Endothelial cell (in vitro differentiated cells): ENCODE data around the gene WT1. TPM values are rescaled to one million over a fixed set of nuclear protein-coding genes. Genes with fewer than 3 reads are reported as not detected.
"Not testable (repeated sequence)": the region's sequence is repeated elsewhere in the genome, so short reads cannot be mapped to it uniquely, and the experiment has no call there.

Source experiments
- DNase-seq: peaks from one replicate; pipeline ENCODE4 v3.0.0; 2021; ENCODE audit warnings: low spot score
- H3K27ac Mint-ChIP-seq: one replicate; pipeline ENCODE4 v1.8.0; 2021; ENCODE audit warnings: mixed read lengths, inconsistent platforms; ENCODE audit not compliant: unreplicated experiment
- H3K27me3 Mint-ChIP-seq: one replicate; pipeline ENCODE4 v1.8.0; 2021; ENCODE audit warnings: mild to moderate bottlenecking, moderate library complexity, mixed read lengths, inconsistent platforms; ENCODE audit not compliant: unreplicated experiment
- H3K36me3 Mint-ChIP-seq: one replicate; pipeline ENCODE4 v1.8.0; 2021; ENCODE audit warnings: mild to moderate bottlenecking, low read depth, mixed read lengths, inconsistent platforms; ENCODE audit not compliant: unreplicated experiment
- H3K4me1 Mint-ChIP-seq: one replicate; pipeline ENCODE4 v1.8.0; 2021; ENCODE audit warnings: mild to moderate bottlenecking, mixed read lengths, inconsistent platforms; ENCODE audit not compliant: unreplicated experiment
- H3K4me3 Mint-ChIP-seq: one replicate; pipeline ENCODE4 v1.8.0; 2021; ENCODE audit warnings: mild to moderate bottlenecking, mixed read lengths, inconsistent platforms; ENCODE audit not compliant: unreplicated experiment
- H3K9me3 Mint-ChIP-seq: one replicate; pipeline ENCODE4 v1.8.0; 2021; ENCODE audit warnings: mixed read lengths, inconsistent platforms; ENCODE audit not compliant: unreplicated experiment
- total RNA-seq: library from RNA; stranded (reverse); fragmentation: NEBNext Ultra II Directional; extraction: Animal tissue kit (Norgen Biotek cat#: 25700); gene quantifications from one replicate; pipeline ENCODE4 v1.2.1, GENCODE V29; 2021; ENCODE audit not compliant: unreplicated experiment
- TF ChIP-seq, protein P1 (sequence below): fragments of 200-600 bp; sonication (generic); IDR thresholded peaks from one replicate; pipeline ENCODE4 v1.5.0; 2021; ENCODE audit warnings: antibody characterized with exemption; ENCODE audit not compliant: unreplicated experiment

WT1 gene
- total RNA-seq, 1 donor from 2014 or later: not detected

DNA sequence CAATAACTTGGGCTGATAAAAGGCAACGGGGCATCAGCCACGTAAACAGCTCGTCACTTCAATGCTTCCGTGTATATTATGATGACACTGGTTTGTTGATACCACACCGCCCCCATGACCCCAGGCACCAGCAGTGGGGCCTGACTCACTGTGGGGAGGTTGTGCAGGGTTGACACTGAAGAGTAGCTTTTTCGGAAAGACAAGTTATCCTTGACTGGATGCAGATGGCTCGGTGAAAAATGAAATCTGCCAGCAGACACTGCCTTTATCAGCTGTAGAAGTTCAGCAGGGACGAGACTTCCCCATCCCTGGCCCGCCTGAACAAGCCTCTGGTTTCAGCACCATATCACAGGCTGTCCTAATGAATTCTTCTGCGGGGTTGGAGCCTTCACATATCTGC is 55.6 kb downstream of the WT1 start:
- Mint-ChIP-seq H3K27me3 (peaks cover 1% of the 10 kb centered on the region), H3K4me1 (peaks cover 4% of the 10 kb centered on the region), H3K36me3 (no peaks in the 10 kb centered on the region), H3K4me3 (no peak overlapping the region), H3K27ac (no peak overlapping the region), H3K9me3 (no peaks in the 10 kb centered on the region)
- TF ChIP-seq, protein P1, sequence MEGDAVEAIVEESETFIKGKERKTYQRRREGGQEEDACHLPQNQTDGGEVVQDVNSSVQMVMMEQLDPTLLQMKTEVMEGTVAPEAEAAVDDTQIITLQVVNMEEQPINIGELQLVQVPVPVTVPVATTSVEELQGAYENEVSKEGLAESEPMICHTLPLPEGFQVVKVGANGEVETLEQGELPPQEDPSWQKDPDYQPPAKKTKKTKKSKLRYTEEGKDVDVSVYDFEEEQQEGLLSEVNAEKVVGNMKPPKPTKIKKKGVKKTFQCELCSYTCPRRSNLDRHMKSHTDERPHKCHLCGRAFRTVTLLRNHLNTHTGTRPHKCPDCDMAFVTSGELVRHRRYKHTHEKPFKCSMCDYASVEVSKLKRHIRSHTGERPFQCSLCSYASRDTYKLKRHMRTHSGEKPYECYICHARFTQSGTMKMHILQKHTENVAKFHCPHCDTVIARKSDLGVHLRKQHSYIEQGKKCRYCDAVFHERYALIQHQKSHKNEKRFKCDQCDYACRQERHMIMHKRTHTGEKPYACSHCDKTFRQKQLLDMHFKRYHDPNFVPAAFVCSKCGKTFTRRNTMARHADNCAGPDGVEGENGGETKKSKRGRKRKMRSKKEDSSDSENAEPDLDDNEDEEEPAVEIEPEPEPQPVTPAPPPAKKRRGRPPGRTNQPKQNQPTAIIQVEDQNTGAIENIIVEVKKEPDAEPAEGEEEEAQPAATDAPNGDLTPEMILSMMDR: no peak
- DNase-seq: no peak

DNA sequence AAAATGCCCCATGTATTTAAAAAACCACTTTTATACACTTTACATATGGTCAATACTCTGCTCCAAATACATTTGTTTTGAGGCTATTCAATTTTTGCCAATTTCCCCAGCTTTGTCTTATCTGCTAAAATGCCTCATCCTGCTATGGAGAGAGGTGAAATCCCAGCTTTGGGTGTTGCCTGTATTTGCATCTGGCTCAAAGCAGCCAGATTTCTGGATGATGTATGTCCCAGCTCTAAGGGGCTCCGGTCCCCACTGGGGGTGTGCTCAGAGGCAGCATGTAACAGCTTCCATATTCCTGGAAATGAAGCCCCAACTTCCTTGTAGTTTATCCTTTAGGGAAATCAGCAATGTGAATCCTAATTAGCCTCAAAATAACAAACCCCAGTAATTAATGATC is 59.5 kb downstream of the WT1 start:
- Mint-ChIP-seq H3K4me1 (peaks cover 3% of the 10 kb centered on the region), H3K9me3 (peaks cover 4% of the 10 kb centered on the region), H3K4me3 (no peak overlapping the region), H3K36me3 (no peaks in the 10 kb centered on the region), H3K27me3 (peaks cover 1% of the 10 kb centered on the region), H3K27ac (no peak overlapping the region)
- DNase-seq: no peak
- TF ChIP-seq, protein P1: no peak

DNA sequence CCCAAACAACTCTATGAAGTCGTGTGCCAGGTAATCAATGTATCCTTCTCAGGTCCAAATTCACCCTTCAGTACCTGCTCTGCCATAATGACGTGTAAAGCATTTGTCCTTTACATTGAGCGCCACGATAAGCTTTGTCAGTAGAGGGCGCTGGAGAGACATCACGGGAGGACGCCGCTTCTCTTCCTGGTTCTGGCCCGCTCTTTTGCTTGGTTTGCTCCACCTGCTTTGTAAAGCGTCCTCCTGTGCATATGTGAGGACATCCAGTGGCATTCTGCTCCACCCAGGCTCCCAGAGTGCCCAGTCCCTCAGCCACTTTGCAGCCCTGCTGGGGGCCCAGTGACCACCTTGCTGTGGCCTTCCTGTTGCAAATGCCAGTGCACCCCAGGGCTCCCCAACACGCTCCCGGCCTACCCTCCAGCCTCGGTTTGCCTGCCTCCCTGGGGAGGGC is 61.1 kb downstream of the WT1 start:
- TF ChIP-seq, protein P1: peak; percentile 75
- H3K27me3 Mint-ChIP-seq: peaks cover under 1% of the 10 kb centered on the region
- H3K9me3 Mint-ChIP-seq: peaks cover 10% of the 10 kb centered on the region
- peaks cover 3% of the 10 kb centered on the region for H3K4me1 Mint-ChIP-seq
- H3K4me3 Mint-ChIP-seq: no peak overlapping the region
- H3K36me3 Mint-ChIP-seq: peaks cover 5% of the 10 kb centered on the region
- peak; percentile 75 for DNase-seq
- H3K27ac Mint-ChIP-seq: no peak overlapping the region

DNA sequence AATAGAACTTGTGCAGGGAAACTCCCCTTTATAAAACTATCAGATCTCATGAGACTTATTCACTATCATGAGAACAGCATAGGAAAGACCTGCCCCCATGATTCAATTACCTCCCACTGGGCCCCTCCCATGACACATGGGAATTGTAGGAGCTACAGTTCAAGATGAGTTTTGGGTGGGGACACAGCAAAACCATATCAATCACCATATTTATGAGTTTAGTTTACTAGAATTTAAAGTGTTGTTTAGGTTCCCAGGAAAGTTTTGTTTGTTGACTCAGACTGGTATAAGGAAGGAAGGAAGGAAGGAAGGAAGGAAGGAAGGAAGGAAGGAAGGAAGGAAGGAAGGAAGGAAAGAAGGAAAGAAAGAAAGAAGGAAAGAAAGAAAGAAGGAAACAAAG is 65.4 kb downstream of the WT1 start:
- not testable (repeated sequence) for H3K4me3 Mint-ChIP-seq, DNase-seq, H3K4me1 Mint-ChIP-seq, H3K27me3 Mint-ChIP-seq, H3K36me3 Mint-ChIP-seq, H3K27ac Mint-ChIP-seq
- H3K9me3 Mint-ChIP-seq: peaks cover 19% of the 10 kb centered on the region

DNA sequence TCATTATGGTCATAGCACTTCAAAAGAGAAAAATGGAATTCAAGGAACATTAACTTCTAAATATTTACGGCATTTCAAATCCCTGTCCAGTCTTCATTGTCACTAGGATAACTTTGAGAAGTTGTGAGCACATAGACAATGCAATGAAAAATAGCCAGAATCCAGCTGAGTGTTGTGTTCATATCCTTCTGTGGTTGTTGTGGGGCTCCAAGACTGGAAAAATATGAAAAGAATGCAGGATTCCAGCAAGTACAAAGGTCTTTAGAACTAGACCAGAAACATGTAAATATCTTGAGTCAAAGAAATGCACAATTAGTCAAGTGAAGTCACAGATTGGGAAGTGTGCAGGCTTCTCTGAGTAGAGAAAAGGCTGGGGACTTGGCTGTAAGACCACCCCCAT is 68.7 kb downstream of the WT1 start:
- peaks cover 2% of the 10 kb centered on the region for H3K27me3 Mint-ChIP-seq
- TF ChIP-seq, protein P1: no peak
- no peak overlapping the region for H3K27ac Mint-ChIP-seq

More for the DNA sequence above, 68.7 kb downstream of the WT1 start:
- Mint-ChIP-seq H3K36me3 (peaks cover 6% of the 10 kb centered on the region), H3K9me3 (peaks cover 19% of the 10 kb centered on the region), H3K4me3 (no peak overlapping the region), H3K4me1 (peaks cover 3% of the 10 kb centered on the region)
- no peak for DNase-seq
